GM12891 (cell line): Measurements from ENCODE around the gene MCAM.

Experiments
- DNase-seq: peaks from one replicate; pipeline ENCODE4 v3.0.0; 2011; ENCODE audit warnings: low spot score; ENCODE audit not compliant: insufficient read length
- FAIRE-seq: peaks from 2 replicates; lab custom pipeline; 2011; peaks lifted over from hg19 to GRCh38; lab: Jason Lieb, UNC
- PAX5 ChIP-seq: IDR thresholded peaks from 2 replicates; pipeline ENCODE4 v1.6.1; 2011; ENCODE audit warnings: low read length, moderate library complexity, mild to moderate bottlenecking; ENCODE audit not compliant: insufficient read depth, severe bottlenecking
- POLR2A ChIP-seq: IDR thresholded peaks from 2 replicates; pipeline ENCODE4 v1.6.1; 2011; ENCODE audit warnings: low read depth, low read length, control low read depth
- POLR2AphosphoS5 ChIP-seq: IDR thresholded peaks from 2 replicates; pipeline ENCODE4 v1.6.1; 2011; ENCODE audit warnings: low read depth, low read length, control low read depth
- POU2F2 ChIP-seq: IDR thresholded peaks from 2 replicates; pipeline ENCODE4 v1.6.1; 2011; ENCODE audit warnings: low read depth, mild to moderate bottlenecking, control low read depth, low read length, moderate library complexity
- SPI1 ChIP-seq: IDR thresholded peaks from 2 replicates; pipeline ENCODE4 v1.6.1; 2011; ENCODE audit warnings: low read depth, low read length, control low read depth
- TAF1 ChIP-seq: IDR thresholded peaks from 2 replicates; pipeline ENCODE4 v1.6.1; 2011; ENCODE audit warnings: low read depth, low read length, control low read depth

MCAM gene

GRCh38 chr11:119332111-119332765, 15.3 kb upstream of the MCAM start:
- FAIRE-seq = no peak
- TF ChIP-seq PAX5 (no peak), POLR2A (no peak), SPI1 (no peak), TAF1 (no peak), POU2F2 (no peak), POLR2AphosphoS5 (no peak)

GRCh38 chr11:119330237-119330636, 13.3 kb upstream of the MCAM start:
- FAIRE-seq (no peak), DNase-seq (no peak)
- TF ChIP-seq POLR2AphosphoS5 (no peak), POU2F2 (no peak), TAF1 (no peak), SPI1 (no peak), PAX5 (no peak), POLR2A (no peak)

More at GRCh38 chr11:119332111-119332765, 15.3 kb upstream of the MCAM start:
- DNase-seq = no peak

GRCh38 chr11:119329320-119329719, 12.4 kb upstream of the MCAM start:
- no peak for TF ChIP-seq TAF1
- TF ChIP-seq POLR2AphosphoS5 = no peak
- DNase-seq (no peak), FAIRE-seq (no peak)

- FAIRE-seq (no peak), DNase-seq (no peak)
- TF ChIP-seq PAX5 (no peak), SPI1 (no peak), POLR2A (no peak), POLR2AphosphoS5 (no peak)
These were observed 7.3 kb upstream of the MCAM start for GRCh38 chr11:119324189-119324588.

GRCh38 chr11:119323532-119324033, 6.7 kb upstream of the MCAM start:
- peak; percentile 65 for FAIRE-seq
- TF ChIP-seq SPI1 = no peak
- TF ChIP-seq POLR2AphosphoS5 = no peak
- no peak for TF ChIP-seq TAF1
- no peak for DNase-seq

GRCh38 chr11:119322921-119323531, 6.1 kb upstream of the MCAM start:
- FAIRE-seq (no peak), DNase-seq (no peak)
- no peak for TF ChIP-seq SPI1
- TF ChIP-seq POLR2A = no peak
- TF ChIP-seq POLR2AphosphoS5 = no peak
- no peak for TF ChIP-seq TAF1
- no peak for TF ChIP-seq PAX5
- TF ChIP-seq POU2F2 = no peak

- peak; percentile 58 for FAIRE-seq
These were observed 5.4 kb upstream of the MCAM start for GRCh38 chr11:119322360-119322739.

GRCh38 chr11:119320776-119321524, 4.0 kb upstream of the MCAM start:
- no peak for FAIRE-seq
- DNase-seq = peak; percentile 86
- TF ChIP-seq SPI1 (no peak), POU2F2 (no peak), POLR2AphosphoS5 (no peak), TAF1 (peak; percentile 20; the same call in 1 of the 2 replicates), PAX5 (no peak), POLR2A (0 out of 2 replicates have a peak, but pooled peaks have one; percentile 22)

More at GRCh38 chr11:119322360-119322739, 5.4 kb upstream of the MCAM start:
- TF ChIP-seq POLR2A (no peak), TAF1 (no peak), POLR2AphosphoS5 (no peak), SPI1 (no peak), PAX5 (no peak), POU2F2 (no peak)
- no peak for DNase-seq

GRCh38 chr11:119320240-119320775, 3.4 kb upstream of the MCAM start:
- TF ChIP-seq POLR2AphosphoS5 (no peak), TAF1 (no peak), POLR2A (no peak), PAX5 (no peak), SPI1 (no peak), POU2F2 (no peak)
- peak; percentile 12 for DNase-seq
- no peak for FAIRE-seq
